ENCODE results near the gene KSR1. TPM values are rescaled to one million over a fixed set of nuclear protein-coding genes. Genes with fewer than 3 reads are reported as not detected.

Gene KSR1
- total and polyA plus RNA-seq, 9 of the 15 experiments (the other 6 are each of a cell fraction or from before 2014, with no cell fraction given) = 1.4 to 51.7 (median 18.4) TPM

DNA sequence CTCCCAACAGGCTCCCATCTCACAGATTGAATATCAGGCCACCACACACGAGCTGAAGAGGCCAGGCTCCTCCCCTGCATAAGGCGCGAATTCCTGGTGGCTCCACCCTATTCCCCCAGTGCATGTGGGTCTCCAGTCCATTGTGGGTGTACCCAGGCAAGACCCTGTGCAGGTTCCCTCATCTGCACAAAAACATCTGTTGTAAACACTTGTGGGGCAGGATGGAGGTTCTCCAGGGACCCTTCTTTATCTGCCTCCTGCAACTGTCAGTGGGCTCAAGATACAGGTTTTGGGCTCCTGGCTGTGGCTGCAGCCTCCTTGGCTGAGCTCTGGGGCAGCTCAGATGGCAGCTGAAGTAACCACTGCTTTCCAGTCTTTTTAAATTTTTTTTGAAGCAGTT lies 157.2 kb downstream of the KSR1 start (continued):
- no peak for TF ChIP-seq TGIF2 (CRISPR knock-in tag; IDR thresholded peaks at IDR 0.05)
- TF ChIP-seq ZNF134 (CRISPR knock-in tag; conservative IDR thresholded peaks at IDR 0.05) = no peak
- TF ChIP-seq MED1 (CRISPR knock-in tag; IDR thresholded peaks at IDR 0.05; ENCODE audit: borderline replicate concordance) = no peak
- TF ChIP-seq, protein P1, sequence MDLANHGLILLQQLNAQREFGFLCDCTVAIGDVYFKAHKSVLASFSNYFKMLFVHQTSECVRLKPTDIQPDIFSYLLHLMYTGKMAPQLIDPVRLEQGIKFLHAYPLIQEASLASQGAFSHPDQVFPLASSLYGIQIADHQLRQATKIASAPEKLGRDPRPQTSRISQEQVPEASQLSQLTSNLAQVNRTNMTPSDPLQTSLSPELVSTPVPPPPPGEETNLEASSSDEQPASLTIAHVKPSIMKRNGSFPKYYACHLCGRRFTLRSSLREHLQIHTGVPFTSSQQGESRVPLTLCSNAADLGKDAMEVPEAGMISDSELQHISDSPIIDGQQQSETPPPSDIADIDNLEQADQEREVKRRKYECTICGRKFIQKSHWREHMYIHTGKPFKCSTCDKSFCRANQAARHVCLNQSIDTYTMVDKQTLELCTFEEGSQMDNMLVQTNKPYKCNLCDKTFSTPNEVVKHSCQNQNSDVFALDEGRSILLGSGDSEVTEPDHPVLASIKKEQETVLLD (IDR thresholded peaks at IDR 0.05) = no peak
- TF ChIP-seq ZBTB7A (IDR thresholded peaks at IDR 0.05; ENCODE audit: borderline replicate concordance, control insufficient read depth, low read depth, low read length) = peak; percentile 83
- TF ChIP-seq CBFA2T2 (conservative IDR thresholded peaks at IDR 0.05) = peak; percentile 32
- no peak for TF ChIP-seq ILF3 (IDR thresholded peaks at IDR 0.05; ENCODE audit: borderline replicate concordance)
- no peak for TF ChIP-seq ETV6 (IDR thresholded peaks at IDR 0.05; ENCODE audit: borderline replicate concordance in 1 of 2, low read depth in 2 of 2, low read length in 1 of 2)
- TF ChIP-seq ETV6 (CRISPR knock-in tag; IDR thresholded peaks at IDR 0.05; ENCODE audit: borderline replicate concordance) = no peak
- TF ChIP-seq ARID2 (IDR thresholded peaks at IDR 0.05) = no peak
- TF ChIP-seq PHB (CRISPR knock-in tag; IDR thresholded peaks at IDR 0.05) = no peak
- TF ChIP-seq TARDBP (IDR thresholded peaks at IDR 0.05) = no peak
- TF ChIP-seq CBFA2T3 (IDR thresholded peaks at IDR 0.05) = peak; percentile 66
- TF ChIP-seq HCFC1 (IDR thresholded peaks at IDR 0.05; ENCODE audit: low read depth, low read length) = no peak
